ENCODE results near the gene WDR91.

DNA sequence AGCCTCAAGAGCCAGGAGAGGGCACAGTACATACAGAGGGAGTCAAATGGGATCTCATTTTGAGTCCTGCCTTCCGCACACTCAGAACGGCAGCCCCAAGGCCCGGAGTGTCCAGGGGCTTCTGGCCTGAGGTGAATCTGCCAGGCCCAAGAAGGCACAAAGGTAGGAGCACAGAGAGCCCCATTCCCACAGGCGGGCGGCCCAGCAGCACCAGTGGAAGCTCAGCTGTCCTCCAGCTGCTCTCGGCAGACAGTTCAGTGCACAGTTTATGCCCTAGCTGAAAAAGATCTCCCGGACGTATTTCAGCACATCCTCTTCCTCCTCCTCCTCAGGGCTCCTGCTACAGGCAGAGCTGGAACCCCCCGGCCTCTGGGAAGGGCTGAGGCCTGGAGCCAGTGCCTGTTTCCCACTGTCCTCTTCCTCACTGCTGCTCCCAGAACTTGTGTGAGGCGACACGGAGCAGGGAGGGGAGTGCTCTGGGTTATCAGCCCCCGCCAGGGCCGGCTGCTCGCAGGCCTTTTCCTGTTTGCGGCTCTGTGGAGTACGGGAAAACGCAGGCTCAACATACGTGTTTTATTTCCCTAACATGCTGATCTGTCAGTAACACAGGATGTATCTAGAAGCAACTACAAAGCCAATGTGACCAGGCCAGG lies 44.9 kb downstream of the WDR91 start:
- TF ChIP-seq, protein P1, sequence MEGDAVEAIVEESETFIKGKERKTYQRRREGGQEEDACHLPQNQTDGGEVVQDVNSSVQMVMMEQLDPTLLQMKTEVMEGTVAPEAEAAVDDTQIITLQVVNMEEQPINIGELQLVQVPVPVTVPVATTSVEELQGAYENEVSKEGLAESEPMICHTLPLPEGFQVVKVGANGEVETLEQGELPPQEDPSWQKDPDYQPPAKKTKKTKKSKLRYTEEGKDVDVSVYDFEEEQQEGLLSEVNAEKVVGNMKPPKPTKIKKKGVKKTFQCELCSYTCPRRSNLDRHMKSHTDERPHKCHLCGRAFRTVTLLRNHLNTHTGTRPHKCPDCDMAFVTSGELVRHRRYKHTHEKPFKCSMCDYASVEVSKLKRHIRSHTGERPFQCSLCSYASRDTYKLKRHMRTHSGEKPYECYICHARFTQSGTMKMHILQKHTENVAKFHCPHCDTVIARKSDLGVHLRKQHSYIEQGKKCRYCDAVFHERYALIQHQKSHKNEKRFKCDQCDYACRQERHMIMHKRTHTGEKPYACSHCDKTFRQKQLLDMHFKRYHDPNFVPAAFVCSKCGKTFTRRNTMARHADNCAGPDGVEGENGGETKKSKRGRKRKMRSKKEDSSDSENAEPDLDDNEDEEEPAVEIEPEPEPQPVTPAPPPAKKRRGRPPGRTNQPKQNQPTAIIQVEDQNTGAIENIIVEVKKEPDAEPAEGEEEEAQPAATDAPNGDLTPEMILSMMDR (IDR thresholded peaks at IDR 0.05): no peak
- TF ChIP-seq POLR2AphosphoS5 (IDR thresholded peaks at IDR 0.05) (no peak), POLR2A (IDR thresholded peaks at IDR 0.05) (no peak), EP300 (IDR thresholded peaks at IDR 0.05) (no peak)
